ENCODE measurements around the gene MLLT10.

Gene MLLT10

GRCh38 chr10:21502348-21502740 is 31.7 kb upstream of the MLLT10 start:
- Histone ChIP-seq H3K27me3 (ENCODE audit: insufficient read depth, insufficient read length) (peaks cover 62% of the 10 kb centered on the region), H3K36me3 (ENCODE audit: insufficient read depth, insufficient read length, low read length) (no peaks in the 10 kb centered on the region), H3K4me3 (ENCODE audit: insufficient read length, low read depth) (no peak overlapping the region), H3K4me1 (ENCODE audit: insufficient read depth, insufficient read length) (peaks cover 6% of the 10 kb centered on the region), H3K9ac (ENCODE audit: insufficient read length, low read depth) (peak overlapping the region; percentile 5), H3K9me3 (ENCODE audit: insufficient read depth, low read length) (no peaks in the 10 kb centered on the region)
- no peak for DNase-seq (ENCODE audit: low read depth, low spot score)
- TF ChIP-seq ZNF274 (IDR thresholded peaks at IDR 0.05; ENCODE audit: low read depth, low read length) = no peak
- TF ChIP-seq SUZ12 (IDR thresholded peaks at IDR 0.05; ENCODE audit: extremely low read depth, insufficient read depth, insufficient read length) = no peak
- TF ChIP-seq YY1 (IDR thresholded peaks at IDR 0.05; ENCODE audit: insufficient read depth, insufficient read length) = no peak

- no peak overlapping the region for H3K4me3 ChIP-seq (ENCODE audit: insufficient read length, low read depth)
- no peak overlapping the region for H3K9ac ChIP-seq (ENCODE audit: insufficient read length, low read depth)
- no peak for DNase-seq (ENCODE audit: low read depth, low spot score)
- no peaks in the 10 kb centered on the region for H3K9me3 ChIP-seq (ENCODE audit: insufficient read depth, low read length)
- peaks cover 6% of the 10 kb centered on the region for H3K4me1 ChIP-seq (ENCODE audit: insufficient read depth, insufficient read length)
- TF ChIP-seq ZNF274 (IDR thresholded peaks at IDR 0.05; ENCODE audit: low read depth, low read length) = no peak
- no peak for TF ChIP-seq YY1 (IDR thresholded peaks at IDR 0.05; ENCODE audit: insufficient read depth, insufficient read length)
- TF ChIP-seq SUZ12 (IDR thresholded peaks at IDR 0.05; ENCODE audit: extremely low read depth, insufficient read depth, insufficient read length) = no peak
- no peaks in the 10 kb centered on the region for H3K36me3 ChIP-seq (ENCODE audit: insufficient read depth, insufficient read length, low read length)
- H3K27me3 ChIP-seq (ENCODE audit: insufficient read depth, insufficient read length) = peaks cover 55% of the 10 kb centered on the region
Observed at GRCh38 chr10:21503542-21503941, 30.5 kb upstream of the MLLT10 start.

GRCh38 chr10:21505711-21506278 is 28.2 kb upstream of the MLLT10 start:
- Histone ChIP-seq H3K4me3 (ENCODE audit: insufficient read length, low read depth) (no peak overlapping the region), H3K27me3 (ENCODE audit: insufficient read depth, insufficient read length) (peaks cover 34% of the 10 kb centered on the region), H3K36me3 (ENCODE audit: insufficient read depth, insufficient read length, low read length) (no peaks in the 10 kb centered on the region), H3K4me1 (ENCODE audit: insufficient read depth, insufficient read length) (peaks cover 6% of the 10 kb centered on the region), H3K9me3 (ENCODE audit: insufficient read depth, low read length) (no peaks in the 10 kb centered on the region), H3K9ac (ENCODE audit: insufficient read length, low read depth) (no peak overlapping the region)
- DNase-seq (ENCODE audit: low read depth, low spot score) = no peak
- TF ChIP-seq ZNF274 (IDR thresholded peaks at IDR 0.05; ENCODE audit: low read depth, low read length) (no peak), SUZ12 (IDR thresholded peaks at IDR 0.05; ENCODE audit: extremely low read depth, insufficient read depth, insufficient read length) (no peak), YY1 (IDR thresholded peaks at IDR 0.05; ENCODE audit: insufficient read depth, insufficient read length) (no peak)

GRCh38 chr10:21506351-21506750 is 27.7 kb upstream of the MLLT10 start:
- no peak for TF ChIP-seq SUZ12 (IDR thresholded peaks at IDR 0.05; ENCODE audit: extremely low read depth, insufficient read depth, insufficient read length)
- no peak for TF ChIP-seq YY1 (IDR thresholded peaks at IDR 0.05; ENCODE audit: insufficient read depth, insufficient read length)
- TF ChIP-seq ZNF274 (IDR thresholded peaks at IDR 0.05; ENCODE audit: low read depth, low read length) = no peak
- peaks cover 28% of the 10 kb centered on the region for H3K27me3 ChIP-seq (ENCODE audit: insufficient read depth, insufficient read length)
- peak overlapping the region; percentile 17 for H3K9ac ChIP-seq (ENCODE audit: insufficient read length, low read depth)
- H3K4me3 ChIP-seq (ENCODE audit: insufficient read length, low read depth) = no peak overlapping the region
- peaks cover 2% of the 10 kb centered on the region for H3K4me1 ChIP-seq (ENCODE audit: insufficient read depth, insufficient read length)
- H3K36me3 ChIP-seq (ENCODE audit: insufficient read depth, insufficient read length, low read length) = no peaks in the 10 kb centered on the region
- no peaks in the 10 kb centered on the region for H3K9me3 ChIP-seq (ENCODE audit: insufficient read depth, low read length)
- DNase-seq (ENCODE audit: low read depth, low spot score) = no peak

GRCh38 chr10:21507150-21507549 is 26.9 kb upstream of the MLLT10 start:
- Histone ChIP-seq H3K4me3 (ENCODE audit: insufficient read length, low read depth) (peak overlapping the region; percentile 59), H3K4me1 (ENCODE audit: insufficient read depth, insufficient read length) (peaks cover 2% of the 10 kb centered on the region), H3K9me3 (ENCODE audit: insufficient read depth, low read length) (no peaks in the 10 kb centered on the region), H3K27me3 (ENCODE audit: insufficient read depth, insufficient read length) (peaks cover 20% of the 10 kb centered on the region), H3K36me3 (ENCODE audit: insufficient read depth, insufficient read length, low read length) (no peaks in the 10 kb centered on the region), H3K9ac (ENCODE audit: insufficient read length, low read depth) (peak overlapping the region; percentile 88)
- TF ChIP-seq ZNF274 (IDR thresholded peaks at IDR 0.05; ENCODE audit: low read depth, low read length) (no peak), SUZ12 (IDR thresholded peaks at IDR 0.05; ENCODE audit: extremely low read depth, insufficient read depth, insufficient read length) (no peak), YY1 (IDR thresholded peaks at IDR 0.05; ENCODE audit: insufficient read depth, insufficient read length) (no peak)
- no peak for DNase-seq (ENCODE audit: low read depth, low spot score)

- H3K9ac ChIP-seq (ENCODE audit: insufficient read length, low read depth) = peak overlapping the region; percentile 88
- TF ChIP-seq ZNF274 (IDR thresholded peaks at IDR 0.05; ENCODE audit: low read depth, low read length) = no peak
- no peak for TF ChIP-seq YY1 (IDR thresholded peaks at IDR 0.05; ENCODE audit: insufficient read depth, insufficient read length)
- TF ChIP-seq SUZ12 (IDR thresholded peaks at IDR 0.05; ENCODE audit: extremely low read depth, insufficient read depth, insufficient read length) = no peak
- H3K27me3 ChIP-seq (ENCODE audit: insufficient read depth, insufficient read length) = peaks cover 17% of the 10 kb centered on the region
- no peaks in the 10 kb centered on the region for H3K4me1 ChIP-seq (ENCODE audit: insufficient read depth, insufficient read length)
- no peaks in the 10 kb centered on the region for H3K9me3 ChIP-seq (ENCODE audit: insufficient read depth, low read length)
- no peak for DNase-seq (ENCODE audit: low read depth, low spot score)
- H3K36me3 ChIP-seq (ENCODE audit: insufficient read depth, insufficient read length, low read length) = no peaks in the 10 kb centered on the region
- H3K4me3 ChIP-seq (ENCODE audit: insufficient read length, low read depth) = peak overlapping the region; percentile 59
Observed at GRCh38 chr10:21508706-21509331, 25.2 kb upstream of the MLLT10 start.

GRCh38 chr10:21509341-21510240 is 24.4 kb upstream of the MLLT10 start:
- peak overlapping the region; percentile 59 for H3K4me3 ChIP-seq (ENCODE audit: insufficient read length, low read depth)
- no peaks in the 10 kb centered on the region for H3K36me3 ChIP-seq (ENCODE audit: insufficient read depth, insufficient read length, low read length)
- no peaks in the 10 kb centered on the region for H3K4me1 ChIP-seq (ENCODE audit: insufficient read depth, insufficient read length)
- peaks cover 17% of the 10 kb centered on the region for H3K27me3 ChIP-seq (ENCODE audit: insufficient read depth, insufficient read length)
- no peaks in the 10 kb centered on the region for H3K9me3 ChIP-seq (ENCODE audit: insufficient read depth, low read length)
- no peak for DNase-seq (ENCODE audit: low read depth, low spot score)
- peak overlapping the region; percentile 88 for H3K9ac ChIP-seq (ENCODE audit: insufficient read length, low read depth)
- TF ChIP-seq YY1 (IDR thresholded peaks at IDR 0.05; ENCODE audit: insufficient read depth, insufficient read length) = peak; percentile 37
- no peak for TF ChIP-seq ZNF274 (IDR thresholded peaks at IDR 0.05; ENCODE audit: low read depth, low read length)
- TF ChIP-seq SUZ12 (IDR thresholded peaks at IDR 0.05; ENCODE audit: extremely low read depth, insufficient read depth, insufficient read length) = no peak

Data from NT2/D1 (cell line).